ENCODE measurements around the gene FEZF1. TPM values are rescaled to one million over a fixed set of nuclear protein-coding genes. Genes with fewer than 3 reads are reported as not detected.

The FEZF1 gene
- total and polyA plus RNA-seq, 3 experiments from 2014 or later, result not detected

- Histone ChIP-seq H3K9me3 (ENCODE audit: low read length) (no peaks in the 10 kb centered on the region), H3K4me3 (ENCODE audit: low read length) (no peak overlapping the region), H3K27ac (ENCODE audit: low read depth, low read length) (no peak overlapping the region), H3K27me3 (ENCODE audit: insufficient read depth, low read length, poor library complexity, severe bottlenecking) (peaks cover 13% of the 10 kb centered on the region), H3K4me1 (ENCODE audit: insufficient read depth, low read length) (no peaks in the 10 kb centered on the region), H3K36me3 (ENCODE audit: insufficient read depth, low read length) (no peaks in the 10 kb centered on the region)
- DNase-seq, result no peak
- Mint-ChIP-seq H3K36me3 (peaks cover 0 to 3% (median 0%) of the 10 kb centered on the region in 3 donors), H3K27me3 (peaks cover 61 to 78% of the 10 kb centered on the region in 2 donors), H3K27ac (no peak overlapping the region), H3K9me3 (peaks cover 5 to 19% (median 11%) of the 10 kb centered on the region in 5 donors), H3K4me1 (peaks cover 0 to 9% (median 3%) of the 10 kb centered on the region in 3 donors), H3K4me3 (no peak overlapping the region)
- CTCF ChIA-PET, result no interaction called here
- POLR2A ChIA-PET, result no interaction called here
Observed at GRCh38 chr7:122311050-122311700, 6.6 kb upstream of the FEZF1 start.

- no peak for DNase-seq
- peaks cover 58 to 78% of the 10 kb centered on the region in 2 donors for H3K27me3 Mint-ChIP-seq
- peaks cover 13% of the 10 kb centered on the region for H3K27me3 ChIP-seq (ENCODE audit: insufficient read depth, low read length, poor library complexity, severe bottlenecking)
- H3K4me3 ChIP-seq (ENCODE audit: low read length), result no peak overlapping the region
- no peaks in the 10 kb centered on the region for H3K9me3 ChIP-seq (ENCODE audit: low read length)
- no peak overlapping the region for H3K4me3 Mint-ChIP-seq
- no peaks in the 10 kb centered on the region for H3K4me1 ChIP-seq (ENCODE audit: insufficient read depth, low read length)
- H3K9me3 Mint-ChIP-seq, result peaks cover 2 to 17% (median 7%) of the 10 kb centered on the region in 5 donors
- no peaks in the 10 kb centered on the region for H3K36me3 ChIP-seq (ENCODE audit: insufficient read depth, low read length)
- no peak overlapping the region for H3K27ac ChIP-seq (ENCODE audit: low read depth, low read length)
- CTCF ChIA-PET, result no interaction called here
- POLR2A ChIA-PET, result no interaction called here
- H3K4me1 Mint-ChIP-seq, result peaks cover 0 to 9% (median 0%) of the 10 kb centered on the region in 3 donors
- peaks cover 0 to 3% (median 0%) of the 10 kb centered on the region in 3 donors for H3K36me3 Mint-ChIP-seq
- peak overlapping the region in 1 of 8 donors; percentile 31 for H3K27ac Mint-ChIP-seq
Observed at GRCh38 chr7:122310119-122311021, 5.8 kb upstream of the FEZF1 start.

- Mint-ChIP-seq H3K4me3 (no peak overlapping the region), H3K4me1 (peaks cover 0 to 9% (median 0%) of the 10 kb centered on the region in 3 donors), H3K27ac (no peak overlapping the region)
Observed at GRCh38 chr7:122309421-122309820, 4.9 kb upstream of the FEZF1 start.

GRCh38 chr7:122307228-122307621, 2.7 kb upstream of the FEZF1 start:
- Histone ChIP-seq H3K4me3 (ENCODE audit: low read length) (no peak overlapping the region), H3K36me3 (ENCODE audit: insufficient read depth, low read length) (no peaks in the 10 kb centered on the region), H3K27ac (ENCODE audit: low read depth, low read length) (no peak overlapping the region), H3K9me3 (ENCODE audit: low read length) (no peaks in the 10 kb centered on the region), H3K27me3 (ENCODE audit: insufficient read depth, low read length, poor library complexity, severe bottlenecking) (peaks cover 17% of the 10 kb centered on the region), H3K4me1 (ENCODE audit: insufficient read depth, low read length) (no peaks in the 10 kb centered on the region)
- CTCF ChIA-PET, result no interaction called here
- peaks cover 0 to 9% (median 0%) of the 10 kb centered on the region in 3 donors for H3K4me1 Mint-ChIP-seq
- POLR2A ChIA-PET, result no interaction called here
- H3K4me3 Mint-ChIP-seq, result no peak overlapping the region
- DNase-seq, result no peak
- peaks cover 58 to 76% of the 10 kb centered on the region in 2 donors for H3K27me3 Mint-ChIP-seq
- no peak overlapping the region for H3K27ac Mint-ChIP-seq
- H3K9me3 Mint-ChIP-seq, result peaks cover 0 to 18% (median 12%) of the 10 kb centered on the region in 5 donors
- peaks cover 0 to 3% (median 0%) of the 10 kb centered on the region in 3 donors for H3K36me3 Mint-ChIP-seq

More at GRCh38 chr7:122309421-122309820, 4.9 kb upstream of the FEZF1 start:
- Histone ChIP-seq H3K27me3 (ENCODE audit: insufficient read depth, low read length, poor library complexity, severe bottlenecking) (peaks cover 15% of the 10 kb centered on the region), H3K27ac (ENCODE audit: low read depth, low read length) (no peak overlapping the region), H3K4me3 (ENCODE audit: low read length) (no peak overlapping the region), H3K9me3 (ENCODE audit: low read length) (no peaks in the 10 kb centered on the region), H3K36me3 (ENCODE audit: insufficient read depth, low read length) (no peaks in the 10 kb centered on the region), H3K4me1 (ENCODE audit: insufficient read depth, low read length) (no peaks in the 10 kb centered on the region)
- ChIA-PET POLR2A (no interaction called here), CTCF (no interaction called here)
- no peak for DNase-seq
- H3K9me3 Mint-ChIP-seq, result peaks cover 0 to 15% (median 9%) of the 10 kb centered on the region in 5 donors
- H3K36me3 Mint-ChIP-seq, result peaks cover 0 to 3% (median 0%) of the 10 kb centered on the region in 3 donors
- H3K27me3 Mint-ChIP-seq, result peaks cover 58 to 78% of the 10 kb centered on the region in 2 donors

- Histone ChIP-seq H3K27me3 (ENCODE audit: insufficient read depth, low read length, poor library complexity, severe bottlenecking) (peaks cover 16% of the 10 kb centered on the region), H3K9me3 (ENCODE audit: low read length) (no peaks in the 10 kb centered on the region)
- peaks cover 60 to 76% of the 10 kb centered on the region in 2 donors for H3K27me3 Mint-ChIP-seq
Observed at GRCh38 chr7:122306320-122307227, 2.0 kb upstream of the FEZF1 start.

GRCh38 chr7:122305475-122306319, 1.1 kb upstream of the FEZF1 start:
- Histone ChIP-seq H3K4me3 (ENCODE audit: low read length) (no peak overlapping the region), H3K27ac (ENCODE audit: low read depth, low read length) (no peak overlapping the region), H3K27me3 (ENCODE audit: insufficient read depth, low read length, poor library complexity, severe bottlenecking) (peaks cover 8% of the 10 kb centered on the region), H3K4me1 (ENCODE audit: insufficient read depth, low read length) (no peaks in the 10 kb centered on the region), H3K36me3 (ENCODE audit: insufficient read depth, low read length) (no peaks in the 10 kb centered on the region), H3K9me3 (ENCODE audit: low read length) (no peaks in the 10 kb centered on the region)
- Mint-ChIP-seq H3K4me3 (no peak overlapping the region), H3K4me1 (peaks cover 0 to 5% (median 0%) of the 10 kb centered on the region in 3 donors), H3K9me3 (peaks cover 4 to 22% (median 9%) of the 10 kb centered on the region in 5 donors), H3K36me3 (no peaks in the 10 kb centered on the region), H3K27ac (no peak overlapping the region), H3K27me3 (peaks cover 61 to 77% of the 10 kb centered on the region in 2 donors)
- DNase-seq, result no peak
- ChIA-PET POLR2A (no interaction called here), CTCF (no interaction called here)

More at GRCh38 chr7:122306320-122307227, 2.0 kb upstream of the FEZF1 start:
- CTCF ChIA-PET, result no interaction called here
- DNase-seq, result no peak
- H3K9me3 Mint-ChIP-seq, result peaks cover 0 to 21% (median 12%) of the 10 kb centered on the region in 5 donors
- H3K27ac Mint-ChIP-seq, result no peak overlapping the region
- H3K4me1 Mint-ChIP-seq, result peaks cover 0 to 9% (median 0%) of the 10 kb centered on the region in 3 donors
- H3K36me3 Mint-ChIP-seq, result peaks cover 0 to 3% (median 0%) of the 10 kb centered on the region in 3 donors
- H3K4me3 Mint-ChIP-seq, result no peak overlapping the region
- Histone ChIP-seq H3K36me3 (ENCODE audit: insufficient read depth, low read length) (no peaks in the 10 kb centered on the region), H3K27ac (ENCODE audit: low read depth, low read length) (no peak overlapping the region), H3K4me3 (ENCODE audit: low read length) (no peak overlapping the region), H3K4me1 (ENCODE audit: insufficient read depth, low read length) (no peaks in the 10 kb centered on the region)
- POLR2A ChIA-PET, result no interaction called here

- Histone ChIP-seq H3K27me3 (ENCODE audit: insufficient read depth, low read length, poor library complexity, severe bottlenecking) (peaks cover 5% of the 10 kb centered on the region), H3K9me3 (ENCODE audit: low read length) (no peaks in the 10 kb centered on the region), H3K4me3 (ENCODE audit: low read length) (no peak overlapping the region), H3K4me1 (ENCODE audit: insufficient read depth, low read length) (no peaks in the 10 kb centered on the region), H3K27ac (ENCODE audit: low read depth, low read length) (no peak overlapping the region), H3K36me3 (ENCODE audit: insufficient read depth, low read length) (no peaks in the 10 kb centered on the region)
- H3K4me1 Mint-ChIP-seq, result peaks cover 0 to 5% (median 0%) of the 10 kb centered on the region in 3 donors
- no peak for DNase-seq
- H3K27ac Mint-ChIP-seq, result no peak overlapping the region
- peaks cover 4 to 24% (median 10%) of the 10 kb centered on the region in 5 donors for H3K9me3 Mint-ChIP-seq
- ChIA-PET POLR2A (no interaction called here), CTCF (no interaction called here)
- no peaks in the 10 kb centered on the region for H3K36me3 Mint-ChIP-seq
- no peak overlapping the region for H3K4me3 Mint-ChIP-seq
- H3K27me3 Mint-ChIP-seq, result peaks cover 65 to 82% of the 10 kb centered on the region in 2 donors
Observed at GRCh38 chr7:122304996-122305421, 459 bp upstream of the FEZF1 start.
